Right ventricle myocardium inferior (tissue), 1 donor: ENCODE results near the gene HOXC4. TPM values are rescaled to one million over a fixed set of nuclear protein-coding genes. Genes with fewer than 3 reads are reported as not detected.

ENCODE experiments used
- ATAC-seq: fragments of 200-7000 bp; cut with Tn5 transposase; one replicate; pipeline ENCODE4 v1.9.1; 2020; ENCODE audit warnings: mild to moderate bottlenecking, moderate library complexity
- DNase-seq: peaks from one replicate; pipeline ENCODE4 v3.0.0; 2021; ENCODE audit errors: missing footprints
- intact Hi-C: fragments of 100-400 bp; cut with DNase I; formaldehyde crosslinking; loops from one replicate; pipeline ENCODE4 v1.11.0; 2022
- total RNA-seq: library from RNA; stranded (reverse); fragmentation: NEBNext Ultra II Directional; extraction: Animal tissue kit (Norgen Biotek cat#: 25700); gene quantifications from one replicate; pipeline ENCODE4 v1.2.1, GENCODE V29; 2021
- donor health status: DM: no; HTN: yes; CAD: no; lungs with severe emphysema.

The HOXC4 gene
- total RNA-seq, 1 donor from 2014 or later: not detected

GRCh38 chr12:54048406-54049093 lies 5.1 kb upstream of the HOXC4 start:
- ATAC-seq (no peak), DNase-seq (no peak)
- intact Hi-C loops: no loop called here

- no peak for ATAC-seq
- no peak for DNase-seq
- intact Hi-C loops: no loop called here
Observed at GRCh38 chr12:54049108-54049507, 4.5 kb upstream of the HOXC4 start.

GRCh38 chr12:54050482-54050810 lies 3.2 kb upstream of the HOXC4 start:
- ATAC-seq (no peak), DNase-seq (no peak)
- intact Hi-C loops: no loop called here

- ATAC-seq (no peak), DNase-seq (no peak)
- intact Hi-C loops: no loop called here
Observed at GRCh38 chr12:54051026-54051842, 2.4 kb upstream of the HOXC4 start.

GRCh38 chr12:54051874-54052437 lies 1.7 kb upstream of the HOXC4 start:
- intact Hi-C loops: no loop called here
- ATAC-seq (no peak), DNase-seq (no peak)

- intact Hi-C loops: no loop called here
- ATAC-seq: no peak
Observed at GRCh38 chr12:54052438-54053002, 1.1 kb upstream of the HOXC4 start.

GRCh38 chr12:54053003-54053750 lies 458 bp upstream of the HOXC4 start:
- ATAC-seq: peak; percentile 5
- intact Hi-C loops: no loop called here
- DNase-seq: no peak

More at GRCh38 chr12:54052438-54053002, 1.1 kb upstream of the HOXC4 start:
- DNase-seq: no peak

- DNase-seq (no peak), ATAC-seq (no peak)
- intact Hi-C loops: no loop called here
Observed at GRCh38 chr12:54054742-54055194, 1.1 kb downstream of the HOXC4 start.

GRCh38 chr12:54055552-54055951 lies 1.9 kb downstream of the HOXC4 start:
- ATAC-seq (no peak), DNase-seq (no peak)
- intact Hi-C loops: no loop called here

- intact Hi-C loops: no loop called here
- no peak for ATAC-seq
- no peak for DNase-seq
Observed at GRCh38 chr12:54056110-54056509, 2.5 kb downstream of the HOXC4 start.

- ATAC-seq: no peak
- intact Hi-C loops: no loop called here
- no peak for DNase-seq
Observed at GRCh38 chr12:54058128-54058768, 4.6 kb downstream of the HOXC4 start.

GRCh38 chr12:54059668-54060067 lies 6.0 kb downstream of the HOXC4 start:
- ATAC-seq: no peak
- intact Hi-C loops: no loop called here
- DNase-seq: no peak

GRCh38 chr12:54060174-54060974 lies 6.7 kb downstream of the HOXC4 start:
- intact Hi-C loops: no loop called here
- DNase-seq: no peak
- ATAC-seq: no peak

GRCh38 chr12:54060975-54061778 lies 7.5 kb downstream of the HOXC4 start:
- DNase-seq (no peak), ATAC-seq (no peak)
- intact Hi-C loops: no loop called here

- DNase-seq (no peak), ATAC-seq (no peak)
- intact Hi-C loops: no loop called here
Observed at GRCh38 chr12:54065677-54066076, 12.0 kb downstream of the HOXC4 start.

- intact Hi-C loops: no loop called here
- DNase-seq (no peak), ATAC-seq (no peak)
Observed at GRCh38 chr12:54066408-54066807, 12.8 kb downstream of the HOXC4 start.

GRCh38 chr12:54068418-54069070 lies 14.9 kb downstream of the HOXC4 start:
- no peak for DNase-seq
- intact Hi-C loops: no loop called here
- no peak for ATAC-seq
